Liver (tissue), 9 donors: Measurements from ENCODE around the gene OSBPL5. TPM values are rescaled to one million over a fixed set of nuclear protein-coding genes. Genes with fewer than 3 reads are reported as not detected.

Source experiments
- DNase-seq: peaks from one replicate; pipeline ENCODE4 v3.0.0-alpha.2; 2017; ENCODE audit warnings: low spot score
- H3K27ac ChIP-seq, 2 donors: one replicate each; pipeline ENCODE4 v1.7.0; 2013; ENCODE audit warnings: inconsistent platforms in 2 of 2, low read length in 2 of 2, control low read depth in 1 of 2, low read depth in 1 of 2, mild to moderate bottlenecking in 1 of 2
- H3K27me3 ChIP-seq, 4 donors: one replicate each; pipeline versions ENCODE4 v1.6.1 to v1.7.0; 2013; ENCODE audit warnings: low read length in 3 of 4, inconsistent platforms in 1 of 4, mild to moderate bottlenecking in 1 of 4, moderate library complexity in 1 of 4; ENCODE audit not compliant: control insufficient read depth in 4 of 4, insufficient read depth in 4 of 4
- H3K36me3 ChIP-seq, 4 donors: one replicate each; pipeline versions ENCODE4 v1.6.1 to v1.7.0; 2013; ENCODE audit warnings: low read length in 3 of 4, mild to moderate bottlenecking in 3 of 4, low read depth in 1 of 4, moderate library complexity in 1 of 4; ENCODE audit not compliant: control insufficient read depth in 4 of 4, insufficient read depth in 3 of 4
- H3K4me1 ChIP-seq, 4 donors: one replicate each; pipeline versions ENCODE4 v1.6.1 to v1.7.0; 2013; ENCODE audit warnings: low read length in 3 of 4, mild to moderate bottlenecking in 3 of 4, moderate library complexity in 1 of 4; ENCODE audit not compliant: control insufficient read depth in 4 of 4, insufficient read depth in 4 of 4
- H3K4me3 ChIP-seq, 3 donors: one replicate each; pipeline versions ENCODE4 v1.6.1 to v1.7.0; 2013; ENCODE audit warnings: low read length in 3 of 3, control low read depth in 1 of 3, low read depth in 1 of 3, mild to moderate bottlenecking in 1 of 3
- H3K9ac ChIP-seq, 2 donors: one replicate each; pipeline ENCODE4 v1.7.0; 2013; ENCODE audit warnings: low read length in 2 of 2, mild to moderate bottlenecking in 2 of 2, moderate library complexity in 2 of 2, control low read depth in 1 of 2, low read depth in 1 of 2
- H3K9me3 ChIP-seq, 4 donors: one replicate each; pipeline versions ENCODE4 v1.6.1 to v1.7.0; 2013; ENCODE audit warnings: low read length in 3 of 4; ENCODE audit not compliant: control insufficient read depth in 4 of 4
- ATF3 ChIP-seq: IDR thresholded peaks from 2 replicates; pipeline ENCODE4 v1.6.1; 2016; ENCODE audit warnings: antibody characterized with exemption
- CTCF ChIP-seq: fragments of 150-350 bp; IDR thresholded peaks from 2 replicates; pipeline ENCODE4 v1.5.1; 2017; ENCODE audit warnings: improper control_type of control experiment, low read depth, low read length; ENCODE audit not compliant: missing input control
- EGR1 ChIP-seq, 2 donors: IDR thresholded peaks; 2 replicates each; pipeline ENCODE4 v1.6.1; 2016 to 2018; ENCODE audit warnings: antibody characterized with exemption in 2 of 2, low read depth in 2 of 2
- FOXA1 ChIP-seq: IDR thresholded peaks from 2 replicates; pipeline ENCODE4 v1.6.1; 2016; ENCODE audit warnings: antibody characterized with exemption
- FOXA2 ChIP-seq: IDR thresholded peaks from 2 replicates; pipeline ENCODE4 v1.6.1; 2016; ENCODE audit warnings: antibody characterized with exemption
- GABPA ChIP-seq, 2 donors: IDR thresholded peaks in 1 of 2; conservative IDR thresholded peaks in 1 of 2; 2 replicates each; pipeline ENCODE4 v1.6.1; 2016; ENCODE audit warnings: antibody characterized with exemption in 2 of 2, mild to moderate bottlenecking in 1 of 2, moderate library complexity in 1 of 2
- JUND ChIP-seq, 2 donors: IDR thresholded peaks; 2 replicates each; pipeline ENCODE4 v1.6.1; 2016; ENCODE audit warnings: antibody characterized with exemption in 2 of 2
- MAX ChIP-seq: IDR thresholded peaks from 2 replicates; pipeline ENCODE4 v1.6.1; 2016; ENCODE audit warnings: antibody characterized with exemption
- NR2F2 ChIP-seq: IDR thresholded peaks from 2 replicates; pipeline ENCODE4 v1.6.1; 2016; ENCODE audit warnings: antibody characterized with exemption
- RAD21 ChIP-seq, 2 donors: IDR thresholded peaks; 2 replicates each; pipeline ENCODE4 v1.6.1; 2016; ENCODE audit warnings: antibody characterized with exemption in 2 of 2, mild to moderate bottlenecking in 2 of 2
- REST ChIP-seq: IDR thresholded peaks from 2 replicates; pipeline ENCODE4 v1.6.1; 2016; ENCODE audit warnings: antibody characterized with exemption, mild to moderate bottlenecking
- RXRA ChIP-seq, 2 donors: IDR thresholded peaks; 2 replicates each; pipeline ENCODE4 v1.6.1; 2017 to 2018; ENCODE audit warnings: antibody characterized with exemption in 2 of 2, mild to moderate bottlenecking in 1 of 2
- SP1 ChIP-seq: IDR thresholded peaks from 2 replicates; pipeline ENCODE4 v1.6.1; 2018; ENCODE audit warnings: antibody characterized with exemption, mild to moderate bottlenecking
- TAF1 ChIP-seq: conservative IDR thresholded peaks from 2 replicates; pipeline ENCODE4 v1.6.1; 2016; ENCODE audit warnings: antibody characterized with exemption, mild to moderate bottlenecking
- YY1 ChIP-seq: IDR thresholded peaks from 2 replicates; pipeline ENCODE4 v1.6.1; 2016; ENCODE audit warnings: antibody characterized with exemption, mild to moderate bottlenecking
- WGBS: extraction: QIAGEN DNeasy Blood & Tissue Kit; methylation state at CpG from one replicate; pipeline ENCODE4 v1.1.7; 2013; 5-methylcytosine and 5-hydroxymethylcytosine counted together
- polyA plus RNA-seq, 2 donors: library from polyadenylated mRNA; stranded (reverse) in 1 of 2; unstranded in 1 of 2; fragments of 200-250 nt in 1 of 2; fragments of >200 nt in 1 of 2; fragmentation: Nextera tagmentation in 1 of 2; extraction: Ambion mirVana in 1 of 2; gene quantifications; one replicate each; pipeline versions ENCODE4 v1.2.1 to v1.2.3, GENCODE V29; 2013 to 2015
- total RNA-seq, 2 donors: library from RNA; depleted of rRNA; stranded (reverse); fragments of >200 nt; gene quantifications; one replicate each; pipeline ENCODE4 v1.2.3, GENCODE V29; 2014
- donor health status: healthy.
- donor health status: healthy.
- donor health status: healthy.
- donor health status: healthy.
- donor health status: healthy.

The OSBPL5 gene
- total and polyA plus RNA-seq, 4 donors: 0.74 to 6.2 (median 3.9) TPM

GRCh38 chr11:3214420-3214699 is 49.2 kb upstream of the OSBPL5 start:
- Histone ChIP-seq H3K9ac (no peak overlapping the region), H3K4me3 (no peak overlapping the region), H3K27ac (no peak overlapping the region), H3K36me3 (no peaks in the 10 kb centered on the region), H3K9me3 (no peaks in the 10 kb centered on the region), H3K4me1 (no peaks in the 10 kb centered on the region), H3K27me3 (peaks cover 0 to 5% (median 0%) of the 10 kb centered on the region in 4 donors)
- no peak for DNase-seq
- 72% methylated on average over 4 of the region's 4 CpGs for WGBS
- no peak for TF ChIP-seq YY1
- TF ChIP-seq NR2F2: no peak

GRCh38 chr11:3213659-3214419 is 48.7 kb upstream of the OSBPL5 start:
- H3K9ac ChIP-seq: no peak overlapping the region
- 56% methylated on average over 24 of the region's 24 CpGs for WGBS
- no peak for DNase-seq
- H3K27ac ChIP-seq: no peak overlapping the region
- TF ChIP-seq ATF3 (no peak), SP1 (no peak), REST (no peak), RAD21 (IDR thresholded peaks at IDR 0.05) (no peak), RXRA (IDR thresholded peaks at IDR 0.05) (no peak), JUND (IDR thresholded peaks at IDR 0.05) (no peak), FOXA1 (no peak), FOXA2 (no peak), GABPA (IDR thresholded peaks at IDR 0.05 in 1 of 2, conservative IDR thresholded peaks at IDR 0.05 in 1 of 2) (no peak), TAF1 (no peak), MAX (no peak), CTCF (no peak), EGR1 (IDR thresholded peaks at IDR 0.05; ENCODE audit: low read depth in 2 of 2) (no peak)
- H3K36me3 ChIP-seq: no peaks in the 10 kb centered on the region
- H3K9me3 ChIP-seq: no peaks in the 10 kb centered on the region
- H3K27me3 ChIP-seq: peaks cover 0 to 3% (median 0%) of the 10 kb centered on the region in 4 donors
- no peaks in the 10 kb centered on the region for H3K4me1 ChIP-seq
- no peak overlapping the region for H3K4me3 ChIP-seq
